ENCODE measurements around the gene PIBF1.
"Not testable (repeated sequence)": the region's sequence is repeated elsewhere in the genome, so short reads cannot be mapped to it uniquely, and the experiment has no call there.

Gene PIBF1

DNA sequence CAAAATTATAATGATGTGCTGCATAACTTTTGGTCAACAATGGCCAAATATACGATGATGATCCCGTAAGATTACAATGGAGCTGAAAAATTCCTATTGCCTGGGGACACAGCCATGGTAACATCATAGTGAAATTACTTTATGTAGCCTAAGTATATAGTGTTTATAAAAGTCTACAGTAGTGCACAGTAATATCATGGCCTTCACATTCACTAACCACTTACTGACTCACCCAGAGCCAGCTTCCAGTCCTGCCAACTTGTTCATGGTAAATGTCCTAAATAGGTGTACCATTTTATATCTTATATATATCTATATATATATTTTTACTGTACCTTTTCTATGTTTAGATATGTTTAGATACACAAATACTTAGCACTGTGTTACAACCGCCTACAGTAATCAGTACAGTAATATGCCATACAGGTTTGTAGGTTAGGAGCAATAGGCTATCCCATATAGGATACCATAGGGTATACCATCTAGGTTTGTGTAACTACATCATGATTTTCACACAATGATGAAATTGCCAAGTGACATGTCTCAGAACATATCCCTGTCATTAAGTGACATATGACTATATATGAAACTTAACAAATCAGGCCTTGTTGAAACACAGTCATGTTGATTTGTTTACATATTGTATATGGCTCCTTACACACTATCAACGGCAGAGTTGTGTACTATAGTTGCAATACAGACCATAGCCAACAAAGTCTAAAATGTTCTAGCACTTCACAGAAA lies 24.0 kb upstream of the PIBF1 start:
- H3K4me3 ChIP-seq (ENCODE audit: low read depth, low read length), result no peak overlapping the region
- TF ChIP-seq, protein P1, sequence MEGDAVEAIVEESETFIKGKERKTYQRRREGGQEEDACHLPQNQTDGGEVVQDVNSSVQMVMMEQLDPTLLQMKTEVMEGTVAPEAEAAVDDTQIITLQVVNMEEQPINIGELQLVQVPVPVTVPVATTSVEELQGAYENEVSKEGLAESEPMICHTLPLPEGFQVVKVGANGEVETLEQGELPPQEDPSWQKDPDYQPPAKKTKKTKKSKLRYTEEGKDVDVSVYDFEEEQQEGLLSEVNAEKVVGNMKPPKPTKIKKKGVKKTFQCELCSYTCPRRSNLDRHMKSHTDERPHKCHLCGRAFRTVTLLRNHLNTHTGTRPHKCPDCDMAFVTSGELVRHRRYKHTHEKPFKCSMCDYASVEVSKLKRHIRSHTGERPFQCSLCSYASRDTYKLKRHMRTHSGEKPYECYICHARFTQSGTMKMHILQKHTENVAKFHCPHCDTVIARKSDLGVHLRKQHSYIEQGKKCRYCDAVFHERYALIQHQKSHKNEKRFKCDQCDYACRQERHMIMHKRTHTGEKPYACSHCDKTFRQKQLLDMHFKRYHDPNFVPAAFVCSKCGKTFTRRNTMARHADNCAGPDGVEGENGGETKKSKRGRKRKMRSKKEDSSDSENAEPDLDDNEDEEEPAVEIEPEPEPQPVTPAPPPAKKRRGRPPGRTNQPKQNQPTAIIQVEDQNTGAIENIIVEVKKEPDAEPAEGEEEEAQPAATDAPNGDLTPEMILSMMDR (IDR thresholded peaks at IDR 0.05; ENCODE audit: borderline replicate concordance, insufficient read depth, low read depth, low read length), result no peak

DNA sequence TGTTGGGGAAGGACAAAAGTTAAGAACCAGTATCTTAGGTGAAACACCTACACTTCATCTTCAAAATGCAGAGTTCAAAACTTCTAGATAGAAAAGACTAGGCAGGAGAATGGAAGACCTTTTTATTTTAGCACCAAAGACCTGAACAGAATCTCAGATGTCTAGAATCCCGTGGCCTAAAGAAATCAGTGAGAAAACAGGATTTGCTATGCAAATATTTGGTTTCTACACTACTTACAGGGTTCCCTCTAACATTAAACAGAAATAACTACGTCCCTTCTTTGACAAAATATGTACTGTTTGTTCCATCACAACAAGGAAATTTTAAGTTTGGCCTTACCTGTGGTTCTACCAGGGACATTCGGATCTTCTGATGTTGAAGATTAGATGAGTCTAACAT lies 21.7 kb upstream of the PIBF1 start:
- TF ChIP-seq, protein P1 (IDR thresholded peaks at IDR 0.05; ENCODE audit: borderline replicate concordance, insufficient read depth, low read depth, low read length), result no peak

DNA sequence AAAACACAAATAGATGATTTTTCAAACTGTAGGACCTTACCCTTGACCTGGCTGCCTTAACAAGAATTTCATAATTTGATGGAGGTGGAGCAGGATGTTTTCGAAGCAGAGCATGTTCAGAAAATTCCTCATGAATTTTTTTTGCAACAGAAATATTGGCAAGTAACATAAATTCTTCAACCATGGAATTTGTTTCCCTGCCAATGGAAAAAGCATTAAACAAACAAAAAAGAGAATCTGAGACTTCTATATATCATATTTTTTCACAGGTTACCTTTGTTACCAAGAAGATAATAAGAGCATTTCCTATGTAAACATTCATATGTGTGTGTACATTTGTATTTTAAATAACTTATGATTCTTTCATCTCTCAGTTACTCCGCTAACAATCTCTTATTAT lies 18.5 kb upstream of the PIBF1 start:
- TF ChIP-seq, protein P1 (IDR thresholded peaks at IDR 0.05; ENCODE audit: borderline replicate concordance, insufficient read depth, low read depth, low read length), result no peak
- H3K4me3 ChIP-seq (ENCODE audit: low read depth, low read length), result no peak overlapping the region

More for the DNA sequence above, 21.7 kb upstream of the PIBF1 start:
- no peak overlapping the region for H3K4me3 ChIP-seq (ENCODE audit: low read depth, low read length)

DNA sequence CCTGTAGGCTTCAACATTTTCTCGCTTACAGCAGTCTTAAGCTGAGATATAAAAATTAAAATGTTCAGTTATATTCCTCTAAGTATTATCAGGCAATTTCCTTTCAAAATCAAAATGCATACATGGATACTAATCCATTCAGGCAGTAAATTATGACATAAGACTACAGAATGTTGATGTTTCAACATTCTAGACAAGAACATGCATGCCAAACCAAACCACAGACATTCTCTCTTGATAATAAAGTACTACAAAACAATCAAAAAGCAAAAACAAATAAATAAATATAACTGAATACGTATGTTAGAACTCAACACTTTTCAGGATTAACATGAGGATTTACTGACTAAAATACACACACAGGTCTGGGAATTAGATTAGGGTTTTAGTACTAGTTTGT lies 7.9 kb upstream of the PIBF1 start:
- TF ChIP-seq, protein P1 (IDR thresholded peaks at IDR 0.05; ENCODE audit: borderline replicate concordance, insufficient read depth, low read depth, low read length), result no peak
- H3K4me3 ChIP-seq (ENCODE audit: low read depth, low read length), result no peak overlapping the region

DNA sequence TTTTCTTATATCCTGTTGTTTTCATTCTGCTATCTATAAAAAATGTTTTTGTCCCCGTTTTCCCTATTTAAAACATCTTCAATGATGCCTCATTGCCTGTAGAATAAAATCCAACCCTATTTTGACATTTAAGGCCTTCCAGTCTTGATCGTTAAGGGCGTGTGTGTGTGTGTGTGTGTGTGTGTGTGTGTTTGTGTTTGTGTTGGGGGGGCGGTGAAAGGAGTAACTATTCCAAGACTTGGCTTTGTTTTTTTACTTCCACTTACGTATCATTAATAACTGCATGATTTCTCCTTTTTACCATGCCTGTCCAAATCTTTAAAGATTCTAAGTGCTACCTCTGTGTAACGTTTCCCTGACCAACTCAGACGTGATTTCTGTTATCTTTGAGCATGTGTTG lies 784 bp downstream of the PIBF1 start:
- TF ChIP-seq, protein P1 (IDR thresholded peaks at IDR 0.05; ENCODE audit: borderline replicate concordance, insufficient read depth, low read depth, low read length), result no peak
- H3K4me3 ChIP-seq (ENCODE audit: low read depth, low read length), result peak overlapping the region; percentile 3

DNA sequence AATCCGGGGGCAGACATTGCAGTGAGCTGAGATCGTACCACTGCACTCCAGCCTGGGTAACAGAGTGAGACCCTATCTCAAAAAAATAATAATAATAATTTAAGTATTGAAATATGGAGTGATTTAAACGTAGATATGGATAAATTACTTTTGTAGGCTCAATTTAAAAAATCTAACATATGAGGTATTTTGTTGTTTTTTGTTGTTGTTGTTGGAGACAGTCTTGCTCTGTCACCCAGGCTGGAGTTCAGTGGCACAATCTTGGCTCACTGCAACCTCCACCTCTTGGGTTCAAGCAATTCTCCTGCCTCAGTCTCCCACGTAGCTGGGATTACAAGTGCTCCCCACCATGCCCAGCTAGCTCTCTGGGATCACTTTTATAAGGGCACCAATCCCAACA lies 2.7 kb downstream of the PIBF1 start:
- not testable (repeated sequence) for H3K4me3 ChIP-seq (ENCODE audit: low read depth, low read length)

DNA sequence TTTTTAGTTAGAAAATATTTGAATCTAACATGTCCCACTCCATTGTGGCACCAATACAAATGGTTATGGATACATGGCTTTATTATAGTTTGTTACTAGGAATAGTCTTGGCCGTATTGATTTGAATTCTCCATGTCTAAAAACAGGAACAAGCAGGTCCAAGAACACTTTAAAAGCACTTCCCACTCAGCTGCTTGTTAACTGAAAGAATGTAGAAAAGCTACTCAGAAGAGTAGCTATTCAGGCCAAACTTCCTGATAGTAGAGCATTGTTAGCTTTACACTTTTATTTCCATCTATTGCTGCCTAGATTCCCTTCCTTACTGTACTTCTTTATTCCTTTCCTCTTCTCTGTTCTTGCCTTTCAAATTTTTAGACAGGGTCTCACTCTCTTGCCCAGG lies 6.9 kb downstream of the PIBF1 start:
- TF ChIP-seq, protein P1 (IDR thresholded peaks at IDR 0.05; ENCODE audit: borderline replicate concordance, insufficient read depth, low read depth, low read length), result no peak
- no peak overlapping the region for H3K4me3 ChIP-seq (ENCODE audit: low read depth, low read length)

Data from GM12875 (cell line).